ENCODE results near the gene TAF7.
A peak's percentile ranks its signal among the peaks of the same experiment; 100 is the strongest.

Gene TAF7

DNA sequence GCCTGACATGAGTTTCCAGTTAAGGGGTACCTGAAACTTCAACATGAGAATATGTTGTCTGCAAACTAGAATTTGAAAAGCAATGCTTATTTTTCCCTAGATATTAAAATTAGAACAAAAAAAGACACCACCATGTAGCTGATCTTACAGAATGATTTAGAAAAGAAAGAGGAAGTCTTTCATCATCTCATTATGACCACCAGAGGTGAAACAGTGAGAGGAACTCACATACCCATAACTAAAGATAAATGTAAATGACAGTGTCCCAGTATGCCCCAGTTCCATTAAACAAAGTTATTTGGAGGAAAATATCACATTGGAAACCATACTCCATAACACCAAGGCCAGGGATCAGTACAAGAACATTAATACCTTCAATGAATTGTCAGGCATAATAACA is 6.9 kb downstream of the TAF7 start:
- TF ChIP-seq, protein P1, sequence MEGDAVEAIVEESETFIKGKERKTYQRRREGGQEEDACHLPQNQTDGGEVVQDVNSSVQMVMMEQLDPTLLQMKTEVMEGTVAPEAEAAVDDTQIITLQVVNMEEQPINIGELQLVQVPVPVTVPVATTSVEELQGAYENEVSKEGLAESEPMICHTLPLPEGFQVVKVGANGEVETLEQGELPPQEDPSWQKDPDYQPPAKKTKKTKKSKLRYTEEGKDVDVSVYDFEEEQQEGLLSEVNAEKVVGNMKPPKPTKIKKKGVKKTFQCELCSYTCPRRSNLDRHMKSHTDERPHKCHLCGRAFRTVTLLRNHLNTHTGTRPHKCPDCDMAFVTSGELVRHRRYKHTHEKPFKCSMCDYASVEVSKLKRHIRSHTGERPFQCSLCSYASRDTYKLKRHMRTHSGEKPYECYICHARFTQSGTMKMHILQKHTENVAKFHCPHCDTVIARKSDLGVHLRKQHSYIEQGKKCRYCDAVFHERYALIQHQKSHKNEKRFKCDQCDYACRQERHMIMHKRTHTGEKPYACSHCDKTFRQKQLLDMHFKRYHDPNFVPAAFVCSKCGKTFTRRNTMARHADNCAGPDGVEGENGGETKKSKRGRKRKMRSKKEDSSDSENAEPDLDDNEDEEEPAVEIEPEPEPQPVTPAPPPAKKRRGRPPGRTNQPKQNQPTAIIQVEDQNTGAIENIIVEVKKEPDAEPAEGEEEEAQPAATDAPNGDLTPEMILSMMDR (IDR thresholded peaks at IDR 0.05; ENCODE audit: insufficient read depth, missing control alignments) = no peak
- FAIRE-seq (no peak), DNase-seq (ENCODE audit: insufficient read length, low spot score) (no peak)

DNA sequence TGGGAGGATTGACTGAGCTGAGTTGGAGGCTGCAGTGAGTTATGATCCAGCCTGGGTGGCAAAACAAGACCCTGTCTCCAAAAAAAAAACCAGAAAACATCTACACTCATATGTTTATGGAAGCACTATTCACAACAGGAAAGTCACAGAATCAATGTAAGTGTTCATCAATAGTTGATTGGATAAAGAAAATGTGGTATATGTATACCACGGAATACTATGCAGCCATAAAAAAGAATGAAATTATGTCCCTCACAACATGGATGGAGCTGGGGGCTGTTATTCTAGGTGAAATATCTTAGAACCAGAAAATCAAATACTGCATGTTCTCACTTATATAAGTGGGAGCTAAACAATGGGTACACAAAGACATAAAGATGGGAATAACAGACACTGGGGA is 14.0 kb downstream of the TAF7 start:
- FAIRE-seq = no peak
- TF ChIP-seq, protein P1 (IDR thresholded peaks at IDR 0.05; ENCODE audit: insufficient read depth, missing control alignments) = no peak

DNA sequence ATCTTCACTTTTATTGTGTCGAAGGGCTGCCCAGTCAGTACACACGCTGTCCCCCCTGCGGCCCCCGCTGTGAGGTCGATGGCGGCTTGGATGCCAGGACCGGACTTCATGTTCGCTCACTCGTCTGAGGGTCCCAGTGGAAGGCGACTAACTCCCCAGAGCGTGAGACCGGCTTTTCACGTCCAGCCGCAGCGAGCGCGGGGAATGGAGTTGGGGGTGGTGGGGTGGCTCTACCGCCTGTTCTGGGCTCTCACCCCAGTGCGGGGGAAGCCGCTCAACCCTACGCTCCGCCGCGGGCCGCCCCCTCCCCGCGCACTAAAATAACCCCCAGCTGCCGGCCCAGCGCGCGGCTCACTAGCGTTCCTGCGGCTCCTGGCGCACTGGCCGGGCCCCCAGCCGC is 16.8 kb downstream of the TAF7 start, which contains the start of gene SLC25A2:
Gene SLC25A2 (minus strand): TSS at position 294 of the 400 bp plus-strand sequence. CDS start 184 bp downstream, at position 110.
- DNase-seq (ENCODE audit: insufficient read length, low spot score) (no peak), FAIRE-seq (no peak)
- TF ChIP-seq, protein P1 (IDR thresholded peaks at IDR 0.05; ENCODE audit: insufficient read depth, missing control alignments) = no peak

More for the DNA sequence above, 14.0 kb downstream of the TAF7 start:
- no peak for DNase-seq (ENCODE audit: insufficient read length, low spot score)

DNA sequence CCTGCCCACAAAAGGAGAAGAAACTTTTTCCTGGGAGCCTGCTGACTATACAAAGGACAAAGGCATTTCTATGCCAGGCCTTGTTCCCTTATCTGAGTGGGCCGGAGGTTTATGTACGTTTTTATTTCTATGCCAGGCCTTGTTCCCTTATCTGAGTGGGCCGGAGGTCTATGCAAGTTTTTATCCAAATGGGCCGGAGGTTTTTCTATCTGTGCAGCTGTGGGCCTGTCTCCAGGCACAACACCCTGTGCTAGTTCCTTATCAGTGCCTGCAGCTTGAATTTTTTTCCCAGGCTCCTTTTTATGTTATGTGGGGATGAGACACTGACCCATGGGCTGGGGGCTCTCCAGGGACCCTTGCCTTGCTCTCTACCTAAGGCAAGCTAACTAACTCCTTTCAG is 22.2 kb downstream of the TAF7 start:
- TF ChIP-seq, protein P1 (IDR thresholded peaks at IDR 0.05; ENCODE audit: insufficient read depth, missing control alignments) = no peak
- DNase-seq (ENCODE audit: insufficient read length, low spot score) (no peak), FAIRE-seq (no peak)

DNA sequence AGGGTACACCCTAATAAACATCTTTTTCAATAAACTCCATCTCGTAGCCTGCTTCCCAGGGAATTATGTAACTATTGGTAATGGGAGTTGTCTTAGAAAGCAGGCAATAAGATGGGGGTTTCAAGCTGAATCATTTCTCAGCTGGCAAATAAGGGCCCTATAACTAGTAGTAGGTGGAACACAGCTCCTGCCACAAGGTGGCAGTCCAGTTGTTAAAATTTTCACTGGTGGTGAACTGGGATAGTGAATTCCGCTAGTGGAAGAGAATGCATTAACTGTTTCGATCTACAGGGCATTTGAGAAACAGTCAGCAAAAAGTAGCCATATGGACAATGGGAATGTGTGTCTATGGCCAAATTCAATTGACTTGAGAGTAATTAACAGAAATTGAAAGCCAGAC is 47.7 kb downstream of the TAF7 start:
- FAIRE-seq (no peak), DNase-seq (ENCODE audit: insufficient read length, low spot score) (no peak)
- TF ChIP-seq, protein P1 (IDR thresholded peaks at IDR 0.05; ENCODE audit: insufficient read depth, missing control alignments) = peak; percentile 36

DNA sequence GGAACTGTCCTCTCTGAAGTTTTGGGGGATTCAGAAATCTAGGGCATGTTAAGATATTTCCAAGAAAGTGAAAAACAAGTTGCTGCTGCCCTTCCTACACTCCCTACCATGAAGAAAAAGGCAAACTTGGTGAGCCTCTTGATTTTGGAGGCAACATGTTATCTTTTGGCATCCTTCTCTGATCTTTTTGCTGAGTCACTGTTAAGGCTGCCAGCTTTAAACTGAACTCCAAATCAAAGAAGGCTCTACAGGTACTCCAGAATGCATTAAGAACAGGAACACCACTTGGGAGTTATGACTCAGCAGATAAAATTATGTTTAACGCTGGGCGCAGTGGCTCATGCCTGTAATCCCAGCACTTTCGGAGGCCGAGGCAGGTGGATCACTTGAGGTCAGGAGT is 51.4 kb downstream of the TAF7 start:
- TF ChIP-seq, protein P1 (IDR thresholded peaks at IDR 0.05; ENCODE audit: insufficient read depth, missing control alignments) = no peak
- no peak for FAIRE-seq
- DNase-seq (ENCODE audit: insufficient read length, low spot score) = no peak

Data from D721Med (cell line).